OCI-LY1 (cell line): ENCODE data around the gene ABHD4.

Experiments
- H2AFZ ChIP-seq: fragments of 200-600 bp; sonication (generic), shearing (Covaris generic); 2 replicates; pipeline ENCODE4 v1.6.0; 2014; ENCODE audit warnings: antibody characterized with exemption, mild to moderate bottlenecking, low read length
- H3F3A ChIP-seq: fragments of 200-600 bp; sonication (generic), shearing (Covaris generic); 2 replicates; pipeline ENCODE4 v1.6.0; 2014; ENCODE audit warnings: mild to moderate bottlenecking, antibody characterized with exemption, low read length, moderate library complexity; ENCODE audit not compliant: insufficient read depth
- H3K27ac ChIP-seq: fragments of 200-600 bp; sonication (generic); 2 replicates; pipeline ENCODE4 v1.5.1; 2014; ENCODE audit warnings: low read length, mixed run types, mild to moderate bottlenecking, low read depth; ENCODE audit not compliant: poor library complexity, severe bottlenecking
- H3K27me3 ChIP-seq: fragments of 200-600 bp; sonication (generic); 2 replicates; pipeline ENCODE4 v1.6.0; 2014; ENCODE audit warnings: antibody characterized with exemption, mild to moderate bottlenecking, low read length, moderate library complexity; ENCODE audit not compliant: insufficient read depth
- H3K36me3 ChIP-seq: fragments of 200-600 bp; sonication (generic); 2 replicates; pipeline ENCODE4 v1.6.1; 2014; ENCODE audit warnings: mild to moderate bottlenecking, antibody characterized with exemption, low read length, moderate library complexity, mixed read lengths; ENCODE audit not compliant: insufficient read depth
- H3K4me1 ChIP-seq: fragments of 200-600 bp; sonication (generic); 2 replicates; pipeline ENCODE4 v1.5.1; 2014; ENCODE audit warnings: mild to moderate bottlenecking, low read length, moderate library complexity; ENCODE audit not compliant: insufficient read depth, severe bottlenecking
- H3K4me2 ChIP-seq: fragments of 200-600 bp; sonication (generic), shearing (Covaris generic); 2 replicates; pipeline ENCODE4 v1.6.1; 2014; ENCODE audit warnings: low read length
- H3K4me3 ChIP-seq: fragments of 200-600 bp; sonication (generic); 2 replicates; pipeline ENCODE4 v1.5.1; 2014; ENCODE audit warnings: low read length, low read depth, mild to moderate bottlenecking, mixed read lengths; ENCODE audit not compliant: poor library complexity, severe bottlenecking
- H3K79me2 ChIP-seq: fragments of 200-600 bp; shearing (Covaris generic); 2 replicates; pipeline ENCODE4 v1.6.1; 2016; ENCODE audit warnings: mixed run types, low read length, mixed read lengths; ENCODE audit not compliant: insufficient read depth
- H3K9ac ChIP-seq: fragments of 200-600 bp; sonication (generic), shearing (Covaris generic); 2 replicates; pipeline ENCODE4 v1.6.1; 2014; ENCODE audit warnings: mild to moderate bottlenecking, low read length, mixed read lengths
- H3K9me2 ChIP-seq: fragments of 200-600 bp; sonication (generic), shearing (Covaris generic); 2 replicates; pipeline ENCODE4 v1.6.1; 2014; ENCODE audit warnings: low read depth, mild to moderate bottlenecking, low read length, mixed read lengths
- H3K9me3 ChIP-seq: fragments of 200-600 bp; shearing (Covaris generic); 2 replicates; pipeline ENCODE4 v1.6.1; 2014; ENCODE audit warnings: low read length, mixed read lengths
- H4K20me1 ChIP-seq: fragments of 200-600 bp; sonication (generic), shearing (Covaris generic); 2 replicates; pipeline ENCODE4 v1.6.0; 2016; ENCODE audit warnings: mild to moderate bottlenecking, low read length; ENCODE audit not compliant: insufficient read depth
- CTCF ChIP-seq: fragments of 200-600 bp; sonication (generic), shearing (Covaris generic); IDR thresholded peaks from 2 replicates; pipeline ENCODE4 v1.5.1; 2017; ENCODE audit warnings: mild to moderate bottlenecking, antibody characterized with exemption, low read length, moderate library complexity, mixed read lengths
- EZH2 ChIP-seq: fragments of 200-600 bp; sonication (generic), shearing (Covaris generic); IDR thresholded peaks from 2 replicates; pipeline ENCODE4 v1.8.0; 2017; ENCODE audit warnings: borderline replicate concordance, mixed run types, mild to moderate bottlenecking, antibody characterized with exemption, low read length, moderate library complexity, mixed read lengths

Gene ABHD4

DNA sequence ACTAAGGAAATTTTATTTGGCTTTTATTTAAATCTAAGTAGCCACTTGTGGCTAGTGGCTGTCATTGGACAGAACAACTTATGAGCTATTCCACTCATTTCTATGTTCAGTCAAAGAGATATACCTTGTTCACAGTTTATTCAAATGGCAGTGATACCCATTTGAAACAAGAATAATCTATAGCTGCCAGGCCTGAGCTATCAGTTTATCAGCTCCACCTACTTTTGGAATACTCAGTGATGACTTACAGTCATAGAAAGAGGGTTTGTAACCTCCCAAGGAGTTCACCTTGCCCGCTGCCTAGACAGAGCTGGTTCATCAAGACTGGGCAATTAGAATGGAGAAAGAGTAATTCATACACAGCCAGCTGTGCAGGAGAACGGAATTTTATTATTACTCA, 4.5 kb upstream of the ABHD4 start:
- Histone ChIP-seq H3K4me1 (peaks cover 16% of the 10 kb centered on the region), H3K9ac (no peak overlapping the region), H3K4me2 (no peak overlapping the region), H3K36me3 (no peaks in the 10 kb centered on the region), H3K4me3 (no peak overlapping the region), H3K27me3 (no peaks in the 10 kb centered on the region; the same call in 1 of the 2 replicates), H3F3A (no peaks in the 10 kb centered on the region), H3K27ac (no peak overlapping the region), H4K20me1 (no peaks in the 10 kb centered on the region), H3K9me2 (no peaks in the 10 kb centered on the region), H3K9me3 (no peaks in the 10 kb centered on the region), H2AFZ (no peak overlapping the region), H3K79me2 (peaks cover 3% of the 10 kb centered on the region)
- no peak for TF ChIP-seq CTCF
- no peak for TF ChIP-seq EZH2

DNA sequence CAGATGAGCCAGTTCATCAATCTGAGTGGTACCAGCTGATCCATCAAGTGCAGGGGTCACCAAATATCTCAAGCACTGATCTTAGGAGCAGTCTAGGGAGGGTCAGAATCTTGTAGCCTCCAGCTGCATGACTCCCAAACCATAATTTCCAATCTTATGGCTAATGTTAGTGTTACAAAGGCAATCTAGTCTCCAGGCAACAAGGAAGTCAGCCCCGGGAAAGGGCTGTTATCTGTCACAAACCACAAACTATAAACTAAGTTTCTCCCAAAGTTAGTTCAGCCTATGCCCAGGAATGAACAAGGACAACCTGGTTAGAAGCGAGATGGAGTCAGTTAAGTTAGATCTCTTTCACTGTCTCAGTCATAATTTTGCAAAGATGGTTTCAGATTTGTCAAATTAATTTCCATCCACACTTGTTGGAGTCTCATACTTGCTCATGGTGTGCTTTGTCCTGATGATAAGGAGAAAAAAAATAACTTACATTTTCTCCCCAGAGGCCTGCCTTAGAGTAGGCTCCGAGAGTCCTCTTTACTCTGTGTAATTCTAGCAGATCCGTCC, 3.9 kb upstream of the ABHD4 start:
- no peak overlapping the region for H3K27ac ChIP-seq
- no peaks in the 10 kb centered on the region; the same call in 1 of the 2 replicates for H3K27me3 ChIP-seq
- no peak overlapping the region for H3K4me2 ChIP-seq
- no peak overlapping the region for H2AFZ ChIP-seq
- H3K9me2 ChIP-seq: no peaks in the 10 kb centered on the region
- no peaks in the 10 kb centered on the region for H3K9me3 ChIP-seq
- no peak overlapping the region for H3K9ac ChIP-seq
- no peaks in the 10 kb centered on the region for H4K20me1 ChIP-seq
- no peak for TF ChIP-seq CTCF
- TF ChIP-seq EZH2: no peak
- H3K79me2 ChIP-seq: no peaks in the 10 kb centered on the region
- H3K4me1 ChIP-seq: peaks cover 22% of the 10 kb centered on the region
- no peaks in the 10 kb centered on the region for H3K36me3 ChIP-seq
- no peaks in the 10 kb centered on the region for H3F3A ChIP-seq
- no peak overlapping the region for H3K4me3 ChIP-seq

GRCh38 chr14:22596354-22596879, 1.7 kb upstream of the ABHD4 start:
- H3K27ac ChIP-seq: no peak overlapping the region
- H3K4me2 ChIP-seq: no peak overlapping the region
- no peaks in the 10 kb centered on the region; the same call in 1 of the 2 replicates for H3K27me3 ChIP-seq
- H3F3A ChIP-seq: no peaks in the 10 kb centered on the region
- H3K4me3 ChIP-seq: no peak overlapping the region
- no peaks in the 10 kb centered on the region for H3K9me2 ChIP-seq
- no peak overlapping the region for H3K9ac ChIP-seq
- no peaks in the 10 kb centered on the region for H3K79me2 ChIP-seq
- peaks cover 26% of the 10 kb centered on the region for H3K4me1 ChIP-seq
- no peak overlapping the region for H2AFZ ChIP-seq
- no peaks in the 10 kb centered on the region for H3K36me3 ChIP-seq
- no peaks in the 10 kb centered on the region for H3K9me3 ChIP-seq
- no peaks in the 10 kb centered on the region for H4K20me1 ChIP-seq
- no peak for TF ChIP-seq EZH2
- TF ChIP-seq CTCF: no peak
